GM21381 (cell line): Measurements from ENCODE around the gene IGF2R.
A peak's percentile ranks its signal among the peaks of the same experiment; 100 is the strongest.
"Not testable (repeated sequence)": the region's sequence is repeated elsewhere in the genome, so short reads cannot be mapped to it uniquely, and the experiment has no call there.

Experiments used
- ATAC-seq: cut with Tn5 transposase; IDR thresholded peaks from one replicate; pipeline ENCODE4 v1.9.1; 2021; ENCODE audit warnings: mild to moderate bottlenecking, moderate library complexity; ENCODE audit not compliant: unreplicated experiment

The IGF2R gene

DNA sequence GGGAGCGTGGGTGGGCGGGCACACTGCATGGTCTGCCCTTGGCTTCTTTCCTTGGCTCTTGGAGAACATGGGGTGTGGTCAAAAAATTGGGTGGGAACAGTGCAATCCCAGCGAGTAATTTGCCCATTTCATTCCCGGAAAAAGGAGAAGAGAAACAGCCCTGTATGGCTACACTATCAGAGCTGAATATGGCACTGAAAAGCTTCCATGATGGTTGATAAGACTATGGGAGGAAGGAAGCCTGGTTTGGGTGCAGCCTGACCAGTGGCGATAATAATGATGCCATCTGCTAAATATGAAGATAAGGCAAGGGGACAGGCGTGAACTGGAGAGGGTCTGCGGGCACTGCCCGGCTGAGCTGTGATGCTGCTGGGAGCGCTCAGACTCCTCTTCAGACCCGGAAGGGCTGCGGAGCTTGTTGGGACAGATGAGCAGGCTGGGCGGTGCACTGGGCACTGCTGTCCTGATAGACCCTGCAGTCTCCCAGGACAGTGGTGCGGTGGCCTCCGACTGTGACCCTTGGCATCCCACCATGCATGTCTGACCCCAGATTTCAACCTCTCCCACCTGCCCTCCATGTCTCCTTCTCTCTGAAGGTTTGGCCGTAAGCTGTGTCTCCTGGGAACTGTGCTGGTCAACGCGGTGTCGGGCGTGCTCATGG lies 162.9 kb downstream of the IGF2R start:
- ATAC-seq: no peak

DNA sequence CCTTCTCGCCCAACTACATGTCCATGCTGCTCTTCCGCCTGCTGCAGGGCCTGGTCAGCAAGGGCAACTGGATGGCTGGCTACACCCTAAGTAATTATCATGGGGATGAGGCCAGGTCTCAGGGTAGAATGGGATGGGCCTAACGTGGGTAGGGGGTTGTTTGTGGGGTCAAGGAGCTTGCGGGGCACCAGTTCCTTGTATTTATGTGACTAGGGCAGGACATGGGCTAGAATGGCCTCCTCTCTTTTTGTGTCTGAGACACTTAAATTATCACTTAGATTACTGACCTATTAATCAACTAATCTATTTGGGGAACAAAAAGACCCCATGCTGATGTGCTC lies 163.4 kb downstream of the IGF2R start:
- no peak for ATAC-seq

DNA sequence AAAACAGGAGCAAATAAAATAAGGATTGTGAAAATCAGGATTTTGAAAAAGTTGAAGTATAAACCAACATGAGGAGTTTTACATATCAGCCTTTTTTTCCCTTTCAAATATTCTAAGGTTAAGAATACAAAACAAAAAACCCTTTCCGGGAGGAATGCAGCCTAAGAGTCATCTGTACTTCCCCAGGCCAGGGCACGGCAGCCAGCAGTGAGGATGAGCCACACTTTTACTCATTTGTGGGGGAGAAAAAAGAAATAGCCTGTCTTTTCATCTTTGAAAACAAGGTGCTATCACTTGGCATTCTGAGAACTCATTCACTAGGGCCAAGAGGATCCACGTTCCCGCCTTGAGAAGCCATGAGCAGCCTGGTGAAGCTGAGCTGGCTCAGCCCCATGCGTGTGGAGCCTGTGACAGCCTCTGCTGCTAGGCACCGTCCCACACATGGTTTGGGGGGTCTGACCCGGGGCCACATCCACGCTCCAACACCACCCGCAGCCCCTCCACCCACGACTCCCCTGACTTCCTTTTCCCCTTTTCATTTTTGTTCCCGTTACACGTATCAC lies 164.0 kb downstream of the IGF2R start:
- ATAC-seq: no peak

DNA sequence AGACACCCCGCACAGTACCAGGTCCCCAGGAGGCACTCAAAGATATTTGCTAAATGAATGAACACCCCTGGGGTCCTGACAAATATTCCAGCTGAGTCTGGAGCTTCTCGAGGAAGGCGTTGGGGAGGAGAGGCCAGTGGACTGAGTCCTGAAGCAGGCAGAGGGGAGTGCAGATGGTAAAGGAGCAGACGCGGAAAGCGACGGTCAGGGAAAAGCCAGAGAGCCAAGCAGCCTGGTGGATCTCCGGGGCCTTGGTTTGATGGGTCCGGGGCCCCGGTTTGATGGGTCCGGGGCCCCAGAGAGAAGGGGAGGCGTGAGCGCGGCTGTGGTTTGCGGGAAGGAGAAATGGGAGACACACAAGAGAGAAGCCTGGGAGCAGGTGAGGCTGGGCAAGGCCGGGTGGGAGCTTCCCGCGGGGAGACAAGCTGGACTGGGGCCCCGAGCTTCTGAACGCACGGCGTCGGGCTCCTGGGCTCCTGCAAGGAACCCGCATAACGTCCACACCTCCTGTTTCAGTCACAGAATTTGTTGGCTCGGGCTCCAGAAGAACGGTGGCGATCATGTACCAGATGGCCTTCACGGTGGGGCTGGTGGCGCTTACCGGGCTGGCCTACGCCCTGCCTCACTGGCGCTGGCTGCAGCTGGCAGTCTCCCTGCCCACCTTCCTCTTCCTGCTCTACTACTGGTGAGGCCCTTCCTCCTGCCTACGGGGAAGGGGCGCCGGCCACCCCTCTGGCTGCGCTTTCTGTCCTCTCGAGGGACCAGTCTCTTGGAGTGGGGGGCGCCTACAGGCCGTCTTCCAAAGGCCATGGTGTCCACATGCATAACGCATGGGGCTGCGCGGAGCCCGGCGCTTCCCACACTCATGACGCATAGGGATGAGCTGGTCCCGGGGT lies 164.8 kb downstream of the IGF2R start:
- ATAC-seq: no peak

DNA sequence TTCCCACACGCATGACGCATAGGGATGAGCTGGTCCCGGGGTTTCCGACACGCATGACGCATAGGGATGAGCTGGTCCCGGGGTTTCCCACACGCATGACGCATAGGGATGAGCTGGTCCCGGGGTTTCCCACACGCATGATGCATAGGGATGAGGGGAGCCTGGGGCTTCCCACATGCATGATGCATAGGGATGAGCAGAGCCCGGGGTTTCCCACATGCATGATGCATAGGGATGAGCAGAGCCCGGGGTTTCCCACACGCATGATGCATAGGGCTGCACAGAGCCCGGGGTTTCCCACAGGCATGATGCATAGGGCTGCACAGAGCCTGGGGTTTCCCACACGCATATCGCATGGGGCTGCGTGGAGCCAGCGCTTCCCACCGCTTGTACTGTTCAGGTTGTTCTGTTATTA lies 165.5 kb downstream of the IGF2R start:
- ATAC-seq: not testable (repeated sequence)

DNA sequence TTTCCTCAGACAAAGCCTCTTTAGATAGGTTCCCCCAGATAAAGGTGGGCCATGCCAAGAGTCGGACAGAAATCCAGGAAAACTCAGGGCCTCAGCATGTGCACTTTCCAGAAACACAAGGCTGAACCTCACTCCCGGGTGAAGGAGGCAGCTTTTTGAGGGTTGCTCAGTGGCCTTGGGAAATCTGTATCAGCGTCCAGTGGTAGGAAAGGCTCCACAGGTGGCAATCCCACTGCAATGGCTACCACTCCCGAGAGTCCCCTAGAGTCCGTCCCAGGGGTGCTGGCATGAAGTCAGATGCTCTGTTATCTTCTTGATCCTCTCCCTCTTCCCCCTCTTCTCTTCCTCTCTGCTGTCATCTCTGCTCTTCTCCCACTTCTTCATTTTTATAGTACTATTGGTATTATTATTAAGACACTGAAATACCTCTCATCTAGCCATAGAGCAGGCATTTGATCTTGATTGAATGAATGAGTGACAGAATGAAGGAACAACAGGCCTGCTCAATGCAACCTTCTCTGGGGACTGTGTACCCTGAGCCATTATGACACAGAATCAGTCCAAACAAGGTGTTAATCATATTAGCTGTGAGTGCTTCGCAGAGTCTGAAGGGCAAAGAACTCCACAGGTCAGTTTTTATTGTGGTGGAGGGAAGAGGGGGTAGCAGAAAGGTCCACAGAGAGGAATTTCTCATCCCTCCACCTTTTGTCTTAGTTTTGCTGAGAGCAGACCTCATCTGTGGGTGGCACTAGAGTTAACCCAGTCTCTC lies 166.1 kb downstream of the IGF2R start:
- no peak for ATAC-seq

DNA sequence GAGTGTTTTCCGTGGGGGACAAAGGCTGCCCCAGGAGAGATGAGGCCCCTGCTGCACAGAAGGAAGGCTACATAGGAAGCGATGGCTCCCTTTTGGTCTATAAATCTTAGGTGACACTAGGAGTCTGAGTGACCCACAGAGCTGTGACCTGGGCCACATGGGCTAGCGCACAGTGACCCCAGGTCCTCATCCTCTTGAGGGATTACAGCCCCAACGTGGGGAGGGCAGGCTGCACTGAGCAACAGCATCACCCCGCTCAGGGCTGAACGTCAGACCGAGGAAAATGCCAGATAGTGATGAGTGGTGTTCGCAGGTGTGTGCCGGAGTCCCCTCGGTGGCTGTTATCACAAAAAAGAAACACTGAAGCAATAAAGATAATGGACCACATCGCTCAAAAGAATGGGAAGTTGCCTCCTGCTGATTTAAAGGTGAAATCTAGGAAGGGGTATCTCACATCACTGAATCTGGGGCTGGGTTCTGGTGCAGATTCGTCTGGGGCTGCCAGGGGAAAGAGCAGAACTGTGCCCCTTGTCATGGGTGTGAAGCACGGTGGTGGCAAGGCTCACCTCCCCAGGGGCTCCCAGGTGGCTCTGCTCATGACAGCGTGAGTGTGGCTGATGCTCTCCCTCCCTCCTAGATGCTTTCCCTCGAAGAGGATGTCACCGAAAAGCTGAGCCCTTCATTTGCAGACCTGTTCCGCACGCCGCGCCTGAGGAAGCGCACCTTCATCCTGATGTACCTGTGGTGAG lies 167.2 kb downstream of the IGF2R start:
- ATAC-seq: no peak

DNA sequence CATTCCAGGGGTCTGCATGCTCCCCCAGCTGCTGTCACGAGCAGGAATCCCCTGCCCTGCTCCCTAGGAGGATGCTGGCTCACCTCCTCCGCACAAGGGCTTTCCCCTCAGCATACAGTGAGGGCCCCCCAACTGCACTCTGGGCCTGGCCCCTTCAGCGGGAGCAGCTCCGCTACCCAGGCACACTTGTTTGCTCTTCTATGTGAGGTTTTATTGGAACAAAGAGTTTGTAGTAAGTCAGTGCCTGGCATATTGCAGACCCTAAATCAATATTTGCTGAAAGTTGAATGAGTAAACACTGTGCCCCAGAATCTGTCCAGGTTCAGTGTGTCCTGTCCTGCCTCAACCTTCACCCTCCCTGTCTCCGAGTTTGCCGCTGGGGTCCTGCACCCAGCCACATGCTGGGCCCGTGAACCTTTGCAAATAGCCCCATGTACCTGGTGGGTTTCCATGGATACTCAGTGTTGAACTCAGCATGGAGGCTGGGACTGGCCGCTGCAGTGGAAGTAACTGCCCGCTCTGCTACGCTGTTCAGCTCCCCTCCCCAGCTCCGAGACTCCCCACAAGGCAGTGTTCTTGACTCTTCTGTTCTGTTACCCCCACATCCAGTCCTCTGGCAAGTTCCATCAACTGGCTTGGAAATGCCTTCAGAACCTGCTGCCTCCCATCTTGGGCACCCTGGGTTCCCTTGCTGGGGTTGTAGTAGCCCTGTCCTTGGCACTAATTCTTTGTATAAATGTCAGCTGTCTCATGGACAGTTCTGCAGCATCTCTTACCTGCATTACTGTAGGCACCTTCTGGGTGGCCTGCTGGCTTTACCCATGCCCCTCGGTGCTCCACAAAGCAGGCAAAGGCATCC lies 168.5 kb downstream of the IGF2R start:
- no peak for ATAC-seq

DNA sequence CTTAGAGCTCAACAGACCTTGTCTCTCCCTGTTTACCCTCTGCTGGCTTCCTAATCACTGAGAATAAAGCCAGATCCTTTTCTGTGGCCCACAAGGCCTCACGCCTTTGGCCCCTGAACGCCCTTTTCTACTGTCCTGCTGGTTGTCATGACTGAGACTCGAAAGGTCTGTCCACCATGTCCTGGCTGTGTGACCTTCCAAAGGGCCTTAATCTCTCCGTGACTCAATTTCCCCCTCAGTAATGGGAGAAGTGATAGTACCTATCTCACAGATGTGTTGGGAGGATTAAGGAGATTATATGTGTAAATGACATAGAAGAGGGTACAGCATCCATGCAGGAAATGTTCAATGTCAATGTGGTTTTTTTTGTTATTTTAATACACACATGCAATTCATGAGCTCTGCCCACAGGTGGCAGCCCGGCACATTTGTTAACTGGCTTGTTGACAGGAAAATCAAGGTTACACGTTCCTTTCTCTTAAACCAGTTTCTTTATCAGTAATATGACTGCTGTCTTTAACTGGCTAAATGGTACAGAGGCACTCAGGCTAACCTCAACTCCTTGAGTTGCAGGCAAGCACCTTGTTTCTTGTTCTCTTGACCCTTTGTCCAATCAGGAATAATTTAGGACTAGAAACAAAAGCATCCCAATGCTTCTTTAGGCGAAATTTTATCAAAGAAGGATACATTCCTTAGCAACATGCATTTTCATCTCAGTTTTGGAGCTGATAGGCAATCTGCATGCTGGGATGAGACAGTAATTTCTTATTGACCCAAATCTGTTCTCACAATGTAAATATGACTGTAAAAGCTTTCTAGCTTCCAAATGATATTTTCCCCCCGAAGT lies 169.3 kb downstream of the IGF2R start:
- peak; percentile 65 for ATAC-seq

DNA sequence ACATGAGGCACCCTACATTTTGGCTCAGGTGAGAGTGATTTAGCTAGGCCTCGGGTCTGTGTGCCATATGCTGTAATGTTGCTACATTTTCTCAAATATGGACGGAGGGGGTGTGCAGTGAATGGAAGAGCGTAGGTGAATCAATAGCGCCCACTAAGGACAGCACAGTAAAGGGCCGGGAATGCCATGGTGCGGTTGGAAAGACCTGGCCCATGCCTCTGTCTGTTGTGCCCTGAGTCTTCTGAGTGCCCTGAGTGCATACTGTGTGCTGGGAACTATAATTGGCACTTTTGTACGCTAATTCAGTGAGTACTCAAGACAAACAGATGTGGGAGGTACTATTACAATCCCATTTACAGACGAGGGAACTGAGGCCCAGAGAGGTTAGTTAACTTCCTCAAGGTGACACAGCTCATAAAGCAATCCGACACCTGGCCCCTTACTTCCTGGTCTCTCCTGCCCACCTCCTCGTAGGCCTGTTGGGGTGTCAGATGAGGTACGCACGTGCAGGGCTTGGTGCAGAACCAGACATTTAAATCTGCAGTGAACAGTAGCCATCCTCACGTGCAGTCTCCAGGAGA lies 170.0 kb downstream of the IGF2R start:
- ATAC-seq: no peak

DNA sequence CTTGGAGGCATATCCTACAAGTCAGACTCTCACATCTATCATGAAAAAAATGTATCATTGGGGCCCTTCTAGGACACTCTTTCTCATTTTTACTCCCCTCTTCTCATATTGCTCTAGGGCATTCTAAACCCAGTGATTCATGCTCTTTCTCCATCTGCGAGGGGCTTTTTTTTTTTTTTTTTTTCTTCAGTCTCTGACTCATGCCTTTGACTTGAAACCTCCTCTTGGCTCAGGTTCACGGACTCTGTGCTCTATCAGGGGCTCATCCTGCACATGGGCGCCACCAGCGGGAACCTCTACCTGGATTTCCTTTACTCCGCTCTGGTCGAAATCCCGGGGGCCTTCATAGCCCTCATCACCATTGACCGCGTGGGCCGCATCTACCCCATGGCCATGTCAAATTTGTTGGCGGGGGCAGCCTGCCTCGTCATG lies 170.6 kb downstream of the IGF2R start:
- ATAC-seq: no peak

DNA sequence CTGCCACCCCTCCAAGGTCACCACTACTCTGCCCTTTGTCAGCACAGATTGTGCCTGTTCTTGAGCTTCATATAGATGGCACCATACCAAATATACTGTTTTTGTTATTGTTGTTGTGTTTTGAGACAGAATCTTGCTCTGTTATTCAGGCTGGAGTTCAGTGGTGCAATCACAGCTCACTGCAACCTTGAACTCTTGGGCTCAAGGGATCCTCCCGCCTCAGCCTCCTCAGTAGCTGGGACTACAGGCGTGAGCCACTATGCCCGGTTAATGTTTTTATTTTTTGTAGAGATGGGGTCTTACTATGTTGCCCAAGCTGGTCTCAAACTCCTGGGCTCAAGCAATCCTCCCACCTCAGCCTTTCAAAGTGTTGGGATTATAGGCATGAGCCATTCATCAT lies 171.6 kb downstream of the IGF2R start:
- ATAC-seq: not testable (repeated sequence)

DNA sequence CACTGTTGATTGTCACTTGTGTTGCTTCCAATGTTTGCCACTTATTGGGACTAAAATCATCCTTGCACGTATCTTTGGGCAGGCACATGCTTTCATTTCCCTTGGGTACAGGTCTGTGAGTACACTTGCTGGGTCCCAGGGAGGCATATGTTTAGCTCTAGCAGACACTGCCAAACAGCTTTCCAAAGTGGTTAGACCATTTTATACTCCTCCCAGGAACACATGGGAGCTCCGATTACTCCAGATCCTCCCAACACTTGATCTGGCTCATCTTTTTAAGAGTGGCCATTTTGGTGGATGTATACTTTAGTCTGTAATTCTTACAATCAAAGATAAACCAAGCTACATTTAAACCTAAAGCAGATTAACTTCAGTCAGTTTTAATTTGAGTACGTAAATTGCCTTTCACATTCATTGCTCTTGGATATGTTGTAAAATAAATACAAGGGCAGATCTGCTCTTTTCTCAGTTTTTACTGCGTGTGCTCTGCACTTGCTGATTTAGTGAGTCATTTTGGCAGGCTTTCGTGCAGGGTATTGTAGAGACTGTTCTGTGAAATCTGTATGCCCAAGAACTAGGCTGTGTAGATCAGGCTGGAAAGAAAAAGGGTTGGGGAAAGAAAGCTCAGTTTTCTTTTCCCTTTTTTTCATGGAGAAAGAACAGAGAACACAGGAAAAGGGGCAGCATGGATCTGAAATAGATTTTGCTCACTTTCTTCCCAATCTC lies 172.3 kb downstream of the IGF2R start:
- ATAC-seq: no peak

DNA sequence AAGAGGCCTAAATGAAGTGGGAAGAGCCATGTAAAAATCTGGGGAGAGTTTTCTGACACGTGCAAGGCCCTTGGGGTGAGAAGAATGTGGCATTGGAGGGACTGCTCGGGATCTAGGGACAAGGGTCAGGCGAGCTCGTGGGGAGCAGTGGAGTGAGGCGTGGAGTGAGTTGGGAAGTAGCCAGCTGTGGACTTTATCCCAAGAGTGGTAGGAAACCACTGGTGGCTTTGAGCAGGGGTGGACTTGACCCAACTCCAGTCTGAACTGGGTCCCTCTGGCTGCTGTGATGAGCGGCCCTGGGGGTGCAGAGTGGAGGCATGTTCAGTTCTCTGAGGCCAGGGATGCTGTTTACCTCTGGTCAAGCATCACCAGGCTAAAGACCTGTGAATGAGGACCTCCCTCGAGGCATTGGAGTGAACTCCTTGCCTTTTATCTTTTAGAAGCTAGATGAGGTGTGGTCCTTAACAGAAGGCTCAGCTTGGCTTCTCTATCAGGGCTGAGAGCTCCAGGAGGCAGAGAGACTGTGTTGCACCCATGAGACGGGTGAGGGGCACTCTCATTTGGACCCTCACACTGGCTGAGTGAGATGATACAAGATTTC lies 173.3 kb downstream of the IGF2R start:
- no peak for ATAC-seq

DNA sequence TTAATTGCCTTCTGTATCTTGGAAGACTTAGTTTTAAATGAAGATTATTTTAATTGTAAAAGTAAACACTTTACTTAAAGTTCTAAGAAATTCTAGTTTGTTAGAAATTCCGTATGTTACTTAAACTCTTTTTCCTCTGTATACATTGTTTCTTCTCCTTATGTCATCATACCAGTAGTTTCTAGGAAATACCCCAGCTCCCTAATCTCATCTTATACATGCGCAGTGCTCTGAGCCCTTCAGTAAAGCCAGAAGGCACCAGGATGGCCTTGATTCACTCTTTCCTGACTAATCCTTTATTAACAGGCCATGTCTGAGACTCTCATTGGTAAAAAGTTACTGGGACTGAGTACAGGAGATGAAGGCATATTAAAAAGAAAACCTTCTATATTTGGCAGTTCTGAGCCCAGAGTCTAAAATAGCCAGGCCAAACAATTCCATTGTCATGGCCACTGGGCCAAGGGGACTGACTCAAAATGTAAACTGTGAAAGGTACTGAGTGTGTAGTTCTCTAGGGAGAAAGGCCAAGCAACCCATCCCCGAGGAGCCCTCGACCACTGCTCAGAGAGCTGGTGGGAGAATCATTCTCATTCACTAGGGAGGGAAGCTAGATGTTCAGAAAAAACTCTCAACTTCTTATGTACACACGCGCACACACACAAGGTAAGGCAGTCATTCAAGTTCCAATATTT lies 177.7 kb downstream of the IGF2R start:
- ATAC-seq: no peak

DNA sequence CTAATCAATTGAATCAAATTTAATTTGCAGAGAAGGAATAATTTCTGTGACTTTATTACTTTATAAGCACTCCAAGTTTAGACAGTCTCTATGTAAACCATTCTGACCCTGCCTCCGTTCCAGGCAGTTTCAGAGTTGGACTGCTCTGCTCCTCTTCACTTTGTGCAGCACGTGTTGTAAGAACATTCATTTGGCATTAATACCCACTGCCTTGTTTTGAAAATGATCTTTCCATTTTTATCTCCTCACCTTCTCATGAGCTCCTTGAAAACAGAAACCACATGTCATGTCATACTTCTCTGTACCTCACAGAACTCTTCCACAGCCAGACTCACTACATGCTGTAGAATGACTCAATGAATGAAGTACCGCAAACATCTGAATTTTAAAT lies 178.3 kb downstream of the IGF2R start:
- ATAC-seq: no peak

DNA sequence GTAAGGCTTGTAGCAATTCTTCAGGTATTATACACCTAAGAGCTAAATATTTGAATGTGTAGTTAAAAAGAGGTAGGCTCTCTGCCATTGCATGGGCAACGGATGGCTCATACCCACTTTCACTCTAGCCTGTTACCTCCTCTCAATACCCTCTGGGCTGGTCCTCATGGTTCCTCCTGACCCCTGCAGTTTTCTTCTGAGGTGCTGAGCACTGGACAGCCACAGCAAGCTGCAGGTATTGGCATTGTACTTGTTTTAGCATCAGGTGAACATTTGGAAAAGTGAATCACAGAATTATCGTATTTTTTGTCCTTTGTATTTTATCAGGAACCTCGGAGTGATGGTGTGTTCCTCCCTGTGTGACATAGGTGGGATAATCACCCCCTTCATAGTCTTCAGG lies 185.6 kb downstream of the IGF2R start:
- no peak for ATAC-seq
